SH-SY5Y (cell line): ENCODE results near the gene SECISBP2.

Experiments used
- GATA2 ChIP-seq: IDR thresholded peaks from 2 replicates; pipeline ENCODE4 v1.6.1; 2011; ENCODE audit warnings: mild to moderate bottlenecking, low read depth, low read length
- GATA3 ChIP-seq: IDR thresholded peaks from 2 replicates; pipeline ENCODE4 v1.6.1; 2011; ENCODE audit warnings: low read depth, mild to moderate bottlenecking, low read length, moderate library complexity

DNA sequence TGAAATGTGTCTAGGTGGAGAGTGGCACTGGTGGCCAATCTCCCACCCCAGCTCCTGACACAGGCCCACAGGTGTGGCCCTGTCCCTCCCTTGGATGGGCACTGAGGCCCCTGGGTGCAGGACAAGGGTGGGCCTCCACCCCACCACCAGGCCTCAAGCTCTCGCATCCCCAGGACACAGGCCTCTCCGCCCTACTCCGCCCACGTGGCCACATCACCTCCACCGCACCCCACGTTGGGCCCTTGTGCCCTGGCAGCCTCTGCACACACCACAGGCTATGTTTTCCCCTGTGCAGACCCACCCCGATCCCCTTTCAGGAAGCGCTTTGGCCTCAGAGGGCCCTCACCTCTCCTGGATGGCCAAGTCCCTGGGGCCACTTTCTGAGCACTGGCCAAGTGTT lies 54.7 kb downstream of the SECISBP2 start:
- no peak for TF ChIP-seq GATA2
- TF ChIP-seq GATA3: no peak
